RCC 7860 (cell line): ENCODE measurements around the gene SOX2.

Experiments
- DNase-seq: peaks from one replicate; pipeline ENCODE4 v3.0.0-alpha.2; 2015; ENCODE audit warnings: low spot score
- FAIRE-seq: peaks from 2 replicates; lab custom pipeline; 2012; peaks lifted over from hg19 to GRCh38; lab: Jason Lieb, UNC

SOX2 gene

DNA sequence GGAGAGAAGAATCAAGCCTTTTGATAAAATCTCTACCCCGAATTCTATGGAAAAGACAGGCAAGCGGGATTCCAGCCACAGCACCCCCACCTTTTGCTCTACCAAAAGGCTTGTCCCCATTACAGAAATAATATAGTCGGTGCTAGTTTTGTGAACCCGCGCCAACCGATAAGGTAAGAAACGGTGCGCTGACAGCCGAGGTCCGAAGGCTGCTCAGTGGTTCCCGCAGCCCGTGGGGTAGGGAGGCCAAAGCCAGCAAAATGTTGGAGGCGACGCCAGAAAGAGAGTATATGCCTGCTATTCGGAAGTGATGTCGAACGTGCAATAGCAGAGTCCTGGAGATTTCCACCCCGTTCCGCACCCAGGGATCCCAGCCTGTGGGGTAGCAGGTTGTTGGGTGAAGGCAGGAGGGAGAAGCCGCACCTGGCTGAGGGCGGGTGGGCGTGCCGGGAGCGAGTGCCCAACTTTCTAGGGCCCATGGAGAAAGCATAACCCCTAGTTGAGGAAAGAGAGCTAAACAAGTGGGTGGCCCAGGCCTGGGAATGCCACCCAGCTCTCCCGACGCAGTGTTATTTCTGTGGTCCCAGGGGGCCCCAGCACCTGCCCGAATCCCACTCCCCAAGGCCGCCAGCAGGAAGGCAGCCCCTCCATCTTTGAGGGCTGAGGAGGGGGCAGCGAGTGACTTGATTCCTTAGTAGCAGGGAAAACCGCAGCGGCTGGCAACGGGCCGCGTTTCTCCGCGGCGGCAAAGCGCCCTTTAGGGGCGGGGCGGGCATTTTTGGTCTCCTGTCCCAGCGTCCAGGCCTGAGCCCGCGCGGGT is 7.9 kb upstream of the SOX2 start:
- DNase-seq (no peak), FAIRE-seq (no peak)

DNA sequence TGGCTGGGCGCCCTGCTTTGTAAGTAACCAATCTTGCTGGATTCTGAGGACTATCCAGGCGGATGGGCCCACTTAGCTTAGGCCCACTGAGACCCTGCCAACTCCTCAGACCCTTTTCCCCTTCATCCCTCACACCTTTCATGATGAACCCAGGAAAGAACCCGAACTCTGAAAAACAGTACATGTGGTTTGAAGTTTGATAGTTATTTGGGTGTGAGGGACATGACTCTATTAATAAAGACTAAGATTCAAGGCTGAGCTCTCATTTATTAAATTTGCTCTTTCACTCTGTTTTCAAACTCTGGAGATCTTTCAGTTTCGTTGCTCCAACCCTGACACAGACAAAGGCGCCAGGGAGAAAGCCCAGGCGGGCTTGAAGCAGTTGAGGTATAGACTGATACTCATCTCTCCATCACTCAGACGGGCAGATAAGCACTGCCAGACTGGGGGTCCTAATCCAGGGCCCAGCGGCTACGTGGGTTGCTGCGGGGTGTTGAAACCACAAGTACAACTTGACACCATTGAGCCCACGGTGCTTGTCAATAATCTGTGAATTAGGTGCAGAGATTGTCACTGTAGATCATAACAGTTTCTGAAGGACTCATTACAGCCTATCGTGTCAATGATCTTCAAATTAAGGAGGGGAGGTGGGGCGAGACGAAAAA is 7.2 kb upstream of the SOX2 start:
- FAIRE-seq (no peak), DNase-seq (no peak)

DNA sequence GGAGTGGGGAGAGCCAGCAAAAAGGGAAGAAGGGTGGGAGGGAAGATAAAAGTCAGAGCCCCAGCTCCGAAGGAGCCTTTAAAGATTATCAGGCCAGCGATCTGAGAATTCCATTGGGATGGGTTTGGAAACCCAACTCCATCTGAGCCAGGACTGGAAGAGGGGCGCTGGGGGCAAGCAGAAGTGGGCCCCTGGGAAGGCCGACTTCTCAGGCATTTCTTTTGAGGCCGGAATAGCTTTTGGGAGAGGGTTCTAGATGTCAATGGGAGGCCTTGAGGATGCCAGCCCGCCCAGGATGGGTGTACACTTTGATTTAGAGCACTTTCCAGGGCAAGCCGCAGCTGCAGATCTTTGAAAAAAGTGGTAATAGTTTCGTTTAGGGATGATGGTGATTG is 6.6 kb upstream of the SOX2 start:
- no peak for DNase-seq
- FAIRE-seq = no peak

DNA sequence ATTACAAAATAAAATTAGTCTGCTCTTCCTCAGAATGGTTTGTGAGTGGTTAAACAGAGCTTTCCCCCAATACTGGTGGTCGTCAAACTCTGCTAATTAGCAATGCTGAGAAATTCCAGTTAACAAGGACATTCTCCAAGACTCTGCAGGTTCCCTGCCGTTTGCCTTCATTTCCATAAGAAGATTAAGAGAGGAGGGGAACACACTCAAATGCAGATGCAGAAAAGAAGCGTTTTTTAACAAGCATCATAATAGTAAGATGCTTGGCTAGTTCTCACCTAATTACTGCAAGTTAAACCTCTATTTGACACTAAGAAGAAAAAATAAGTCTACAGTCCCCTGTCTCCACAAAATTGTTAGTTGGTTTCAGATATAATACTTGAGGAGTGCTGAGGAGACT is 3.7 kb upstream of the SOX2 start:
- DNase-seq (no peak), FAIRE-seq (no peak)

DNA sequence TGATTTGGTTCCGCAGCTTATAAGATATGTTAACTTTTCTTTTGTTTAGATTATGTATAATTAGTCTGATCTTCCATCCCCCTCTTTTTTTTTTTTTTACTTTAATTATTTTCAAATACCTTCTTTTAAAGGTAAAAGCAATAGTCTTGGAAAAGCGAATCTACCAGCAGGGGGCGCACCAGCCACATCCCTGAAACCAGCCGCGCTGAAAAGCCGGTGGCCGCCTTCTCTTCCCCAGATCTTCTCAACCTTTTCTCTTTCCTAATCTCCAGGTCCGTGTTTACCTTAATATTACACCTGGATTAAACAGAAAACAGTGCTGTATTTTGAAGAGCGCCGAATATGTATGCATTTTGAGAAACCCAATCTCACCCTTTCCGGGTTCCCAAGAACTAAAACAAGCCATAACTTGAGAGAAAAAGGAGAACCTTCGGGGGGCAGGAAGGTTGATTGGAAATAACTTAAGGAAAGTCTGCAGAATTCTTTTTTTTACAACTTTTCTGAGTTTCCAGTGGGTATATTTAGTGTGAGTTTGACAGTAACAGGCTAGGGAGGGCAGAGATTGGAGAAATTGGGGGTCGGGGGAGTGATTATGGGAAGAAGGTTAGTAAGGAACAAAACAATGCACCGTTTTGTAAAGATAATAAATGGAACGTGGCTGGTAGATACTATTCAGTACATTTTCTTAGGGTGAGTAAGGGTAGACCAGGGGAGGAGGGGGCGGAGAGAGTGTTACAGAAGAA is 2.0 kb upstream of the SOX2 start:
- DNase-seq (peak; percentile 17), FAIRE-seq (peak; percentile 26)

DNA sequence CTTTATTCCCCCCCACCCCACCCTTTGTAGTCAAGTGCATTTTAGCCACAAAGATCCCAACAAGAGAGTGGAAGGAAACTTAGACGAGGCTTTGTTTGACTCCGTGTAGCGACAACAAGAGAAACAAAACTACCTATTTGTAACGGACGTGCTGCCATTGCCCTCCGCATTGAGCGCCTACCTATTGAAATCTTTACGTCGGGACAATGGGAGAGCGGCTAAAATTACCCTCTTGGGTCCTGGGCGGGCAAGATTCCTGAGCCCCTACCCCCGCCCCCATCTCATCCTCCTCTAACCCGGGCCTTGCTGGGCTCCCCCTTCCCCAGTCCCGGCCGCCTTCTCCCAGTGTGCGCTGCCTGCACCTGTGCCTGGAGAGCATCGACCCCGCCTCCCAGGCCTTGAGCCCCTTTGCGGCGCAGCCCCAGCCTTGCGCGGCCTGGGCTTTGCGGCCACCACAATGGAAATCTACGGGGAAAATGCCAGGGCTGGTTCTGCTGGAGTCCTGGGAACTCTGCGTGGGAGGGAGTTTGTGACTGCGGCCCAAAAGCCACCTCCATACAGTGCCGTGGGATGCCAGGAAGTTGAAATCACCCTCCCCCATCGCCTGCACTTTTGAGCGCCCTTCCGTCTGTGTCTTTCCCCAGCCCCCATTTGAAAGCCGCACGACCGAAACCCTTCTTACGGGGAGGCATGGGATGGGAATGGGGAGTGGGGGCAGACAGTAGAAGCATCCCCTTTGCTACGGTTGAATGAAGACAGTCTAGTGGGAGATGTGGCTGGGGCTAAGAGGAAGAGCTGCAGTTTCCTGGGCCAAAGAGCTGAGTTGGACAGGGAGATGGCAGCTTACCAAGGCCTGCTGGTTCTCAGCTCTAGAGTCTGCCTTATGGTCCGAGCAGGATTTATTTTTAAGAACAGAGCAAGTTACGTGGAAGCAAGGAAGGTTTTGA is 1.1 kb upstream of the SOX2 start:
- DNase-seq (no peak), FAIRE-seq (no peak)

DNA sequence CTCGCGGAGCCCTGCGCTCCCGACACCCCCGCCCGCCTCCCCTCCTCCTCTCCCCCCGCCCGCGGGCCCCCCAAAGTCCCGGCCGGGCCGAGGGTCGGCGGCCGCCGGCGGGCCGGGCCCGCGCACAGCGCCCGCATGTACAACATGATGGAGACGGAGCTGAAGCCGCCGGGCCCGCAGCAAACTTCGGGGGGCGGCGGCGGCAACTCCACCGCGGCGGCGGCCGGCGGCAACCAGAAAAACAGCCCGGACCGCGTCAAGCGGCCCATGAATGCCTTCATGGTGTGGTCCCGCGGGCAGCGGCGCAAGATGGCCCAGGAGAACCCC is 464 bp downstream of the SOX2 start:
- FAIRE-seq = no peak
- no peak for DNase-seq

DNA sequence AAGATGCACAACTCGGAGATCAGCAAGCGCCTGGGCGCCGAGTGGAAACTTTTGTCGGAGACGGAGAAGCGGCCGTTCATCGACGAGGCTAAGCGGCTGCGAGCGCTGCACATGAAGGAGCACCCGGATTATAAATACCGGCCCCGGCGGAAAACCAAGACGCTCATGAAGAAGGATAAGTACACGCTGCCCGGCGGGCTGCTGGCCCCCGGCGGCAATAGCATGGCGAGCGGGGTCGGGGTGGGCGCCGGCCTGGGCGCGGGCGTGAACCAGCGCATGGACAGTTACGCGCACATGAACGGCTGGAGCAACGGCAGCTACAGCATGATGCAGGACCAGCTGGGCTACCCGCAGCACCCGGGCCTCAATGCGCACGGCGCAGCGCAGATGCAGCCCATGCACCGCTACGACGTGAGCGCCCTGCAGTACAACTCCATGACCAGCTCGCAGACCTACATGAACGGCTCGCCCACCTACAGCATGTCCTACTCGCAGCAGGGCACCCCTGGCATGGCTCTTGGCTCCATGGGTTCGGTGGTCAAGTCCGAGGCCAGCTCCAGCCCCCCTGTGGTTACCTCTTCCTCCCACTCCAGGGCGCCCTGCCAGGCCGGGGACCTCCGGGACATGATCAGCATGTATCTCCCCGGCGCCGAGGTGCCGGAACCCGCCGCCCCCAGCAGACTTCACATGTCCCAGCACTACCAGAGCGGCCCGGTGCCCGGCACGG is 991 bp downstream of the SOX2 start:
- FAIRE-seq (no peak), DNase-seq (no peak)

DNA sequence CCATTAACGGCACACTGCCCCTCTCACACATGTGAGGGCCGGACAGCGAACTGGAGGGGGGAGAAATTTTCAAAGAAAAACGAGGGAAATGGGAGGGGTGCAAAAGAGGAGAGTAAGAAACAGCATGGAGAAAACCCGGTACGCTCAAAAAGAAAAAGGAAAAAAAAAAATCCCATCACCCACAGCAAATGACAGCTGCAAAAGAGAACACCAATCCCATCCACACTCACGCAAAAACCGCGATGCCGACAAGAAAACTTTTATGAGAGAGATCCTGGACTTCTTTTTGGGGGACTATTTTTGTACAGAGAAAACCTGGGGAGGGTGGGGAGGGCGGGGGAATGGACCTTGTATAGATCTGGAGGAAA is 1.5 kb downstream of the SOX2 start:
- DNase-seq (no peak), FAIRE-seq (no peak)

DNA sequence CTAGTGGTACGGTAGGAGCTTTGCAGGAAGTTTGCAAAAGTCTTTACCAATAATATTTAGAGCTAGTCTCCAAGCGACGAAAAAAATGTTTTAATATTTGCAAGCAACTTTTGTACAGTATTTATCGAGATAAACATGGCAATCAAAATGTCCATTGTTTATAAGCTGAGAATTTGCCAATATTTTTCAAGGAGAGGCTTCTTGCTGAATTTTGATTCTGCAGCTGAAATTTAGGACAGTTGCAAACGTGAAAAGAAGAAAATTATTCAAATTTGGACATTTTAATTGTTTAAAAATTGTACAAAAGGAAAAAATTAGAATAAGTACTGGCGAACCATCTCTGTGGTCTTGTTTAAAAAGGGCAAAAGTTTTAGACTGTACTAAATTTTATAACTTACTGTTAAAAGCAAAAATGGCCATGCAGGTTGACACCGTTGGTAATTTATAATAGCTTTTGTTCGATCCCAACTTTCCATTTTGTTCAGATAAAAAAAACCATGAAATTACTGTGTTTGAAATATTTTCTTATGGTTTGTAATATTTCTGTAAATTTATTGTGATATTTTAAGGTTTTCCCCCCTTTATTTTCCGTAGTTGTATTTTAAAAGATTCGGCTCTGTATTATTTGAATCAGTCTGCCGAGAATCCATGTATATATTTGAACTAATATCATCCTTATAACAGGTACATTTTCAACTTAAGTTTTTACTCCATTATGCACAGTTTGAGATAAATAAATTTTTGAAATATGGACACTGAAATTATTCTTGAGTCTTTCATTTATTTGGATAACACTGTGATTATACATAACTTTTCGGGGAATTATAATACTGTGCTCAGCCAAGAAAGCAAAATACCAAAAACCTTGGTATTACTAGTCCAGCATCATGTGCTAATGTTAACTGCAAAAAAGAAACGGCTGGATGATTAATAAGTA is 2.2 kb downstream of the SOX2 start:
- no peak for FAIRE-seq
- DNase-seq = no peak

DNA sequence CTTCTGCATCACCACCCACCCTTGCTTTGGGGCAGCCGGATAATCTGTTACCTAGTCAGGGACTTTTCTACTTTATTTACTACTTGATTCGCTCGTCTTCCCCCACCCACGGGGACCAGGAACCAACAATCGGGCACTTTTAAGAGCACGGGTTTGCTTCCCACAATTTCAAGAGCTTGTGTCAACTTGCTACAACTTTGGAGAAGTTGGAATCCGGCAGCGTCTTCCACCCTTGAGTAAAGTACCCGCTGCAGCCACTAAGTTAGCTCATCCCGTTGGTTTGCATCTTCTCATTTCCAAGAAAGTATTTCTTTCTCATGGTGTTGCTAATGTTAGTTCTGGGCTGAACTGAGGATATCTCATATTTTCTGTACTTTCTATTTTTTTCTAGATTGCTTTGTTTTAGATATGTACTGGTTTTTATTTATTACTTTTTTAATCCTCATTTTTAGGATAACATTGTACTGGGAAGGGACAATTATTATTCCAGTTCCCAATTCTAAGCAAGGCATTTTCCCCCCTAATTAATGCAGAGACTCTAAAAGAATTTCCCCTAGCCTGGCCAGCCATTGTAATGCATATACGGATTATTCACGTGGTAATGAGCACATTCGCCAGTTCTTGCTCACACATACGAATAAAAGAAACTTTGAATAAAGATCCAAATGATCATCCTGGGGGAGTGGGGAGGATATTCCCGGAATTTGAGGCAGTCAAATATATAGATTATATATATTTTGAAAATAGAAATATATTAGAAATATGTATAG is 4.0 kb downstream of the SOX2 start:
- no peak for DNase-seq
- no peak for FAIRE-seq

DNA sequence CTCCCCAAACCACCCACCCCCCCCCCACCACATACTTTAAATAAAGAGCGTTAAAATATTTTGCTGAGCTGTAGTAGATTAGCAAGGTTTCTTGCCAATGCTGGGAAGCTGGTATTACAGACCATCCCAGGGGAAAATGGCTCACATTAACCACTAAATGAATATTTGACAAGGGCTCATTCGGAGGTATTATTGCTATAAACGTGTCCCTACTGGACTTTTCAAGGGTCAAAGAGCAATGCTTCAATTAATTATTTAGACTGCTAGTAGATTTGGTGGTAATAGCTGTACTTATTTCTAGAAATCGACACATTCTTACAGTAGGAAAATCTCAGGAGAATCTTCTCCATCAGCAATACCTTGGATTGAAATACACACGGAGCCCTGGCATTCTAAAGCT is 5.2 kb downstream of the SOX2 start:
- FAIRE-seq = no peak
- no peak for DNase-seq

DNA sequence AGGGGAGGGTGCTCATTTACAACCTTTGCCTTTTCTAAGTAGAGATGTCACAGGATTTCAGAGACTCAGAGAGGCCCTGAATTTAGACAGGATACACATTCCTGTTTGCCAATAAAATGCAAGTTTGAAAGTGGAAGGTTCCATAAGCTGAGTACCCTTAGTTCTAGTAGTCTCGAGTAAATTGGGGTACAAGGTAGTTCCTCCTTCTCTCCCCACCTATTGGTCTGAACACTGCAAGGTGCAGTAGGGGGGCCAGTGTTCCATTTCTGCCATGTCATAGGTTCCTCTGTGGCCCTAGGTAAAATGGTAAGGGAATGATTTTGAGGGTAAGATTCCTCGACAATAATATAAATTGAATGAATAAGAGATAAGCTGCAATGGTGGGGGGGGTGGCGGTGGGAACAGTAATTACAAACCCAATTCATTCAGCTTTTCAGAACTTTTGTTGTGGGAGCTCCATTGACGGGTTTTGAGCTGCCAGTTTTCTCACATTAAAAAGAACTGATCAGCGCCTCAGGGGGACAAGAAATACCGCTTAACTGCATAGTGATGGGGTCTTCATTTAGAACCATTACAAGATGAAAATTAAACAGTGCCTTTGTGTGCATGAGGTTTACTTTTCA is 5.9 kb downstream of the SOX2 start:
- FAIRE-seq (no peak), DNase-seq (no peak)

DNA sequence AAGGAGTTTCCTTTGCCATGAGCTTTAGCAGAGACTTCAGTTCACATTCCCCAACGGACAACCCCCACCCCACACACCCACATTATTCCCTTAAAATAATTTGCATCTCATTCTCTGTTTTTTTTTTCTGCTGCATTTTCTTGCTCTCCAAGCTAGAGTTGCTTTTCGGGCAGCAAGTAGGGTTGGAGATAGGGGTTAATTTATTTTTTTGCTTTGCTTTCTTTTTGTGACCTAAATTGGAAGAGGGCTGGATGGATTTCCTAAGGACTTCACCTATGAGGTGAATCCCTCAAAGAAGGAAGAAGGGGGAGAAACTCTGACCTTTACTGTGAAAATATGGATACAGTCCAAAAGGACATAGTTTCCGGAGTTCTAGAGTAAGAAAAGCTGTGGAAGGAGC is 6.6 kb downstream of the SOX2 start:
- no peak for FAIRE-seq
- no peak for DNase-seq

DNA sequence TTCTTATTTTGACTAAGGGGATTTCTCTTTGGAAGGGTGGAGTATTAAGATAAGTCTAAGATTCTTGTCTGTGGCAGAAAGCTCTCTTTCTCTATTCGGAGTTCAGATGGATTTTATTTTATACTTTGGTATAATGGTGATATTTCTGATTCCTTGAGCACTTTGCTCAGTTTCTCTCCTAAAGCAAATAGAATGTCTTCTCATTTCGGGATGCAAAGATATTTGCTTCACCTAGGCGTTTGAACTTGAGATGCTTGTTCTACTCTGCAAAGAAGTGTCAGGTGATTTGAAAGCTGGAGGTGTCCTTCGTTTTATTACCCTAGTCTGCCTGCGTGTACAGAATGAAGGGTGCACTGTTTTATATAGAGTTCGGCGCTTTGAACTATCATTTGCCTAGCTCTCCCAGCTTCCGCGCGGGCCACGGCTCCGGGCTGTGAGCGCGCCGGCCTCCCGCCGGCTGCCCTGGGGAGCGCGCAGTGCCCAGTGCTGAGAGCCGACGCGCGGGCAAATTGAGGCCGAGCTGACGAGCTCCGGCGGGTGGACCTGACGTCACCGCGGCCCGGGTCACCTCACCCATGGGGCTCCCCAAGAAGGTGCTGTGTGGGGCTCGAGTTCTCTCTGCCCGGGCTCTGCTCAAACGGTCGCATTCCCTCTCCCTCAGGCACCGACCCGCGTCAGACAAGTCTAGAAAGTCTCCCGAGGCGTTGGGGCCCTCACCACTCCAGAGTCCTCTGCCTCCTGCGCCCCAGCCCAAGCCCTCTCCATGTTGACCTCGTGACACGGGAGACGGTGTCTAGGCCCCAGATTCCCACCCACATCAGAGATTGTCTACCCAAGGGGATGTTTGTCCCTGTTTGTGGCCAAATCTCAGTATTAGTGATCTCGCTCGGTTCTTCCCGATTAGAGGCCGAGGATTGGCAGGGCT is 7.5 kb downstream of the SOX2 start:
- FAIRE-seq = no peak
- no peak for DNase-seq

DNA sequence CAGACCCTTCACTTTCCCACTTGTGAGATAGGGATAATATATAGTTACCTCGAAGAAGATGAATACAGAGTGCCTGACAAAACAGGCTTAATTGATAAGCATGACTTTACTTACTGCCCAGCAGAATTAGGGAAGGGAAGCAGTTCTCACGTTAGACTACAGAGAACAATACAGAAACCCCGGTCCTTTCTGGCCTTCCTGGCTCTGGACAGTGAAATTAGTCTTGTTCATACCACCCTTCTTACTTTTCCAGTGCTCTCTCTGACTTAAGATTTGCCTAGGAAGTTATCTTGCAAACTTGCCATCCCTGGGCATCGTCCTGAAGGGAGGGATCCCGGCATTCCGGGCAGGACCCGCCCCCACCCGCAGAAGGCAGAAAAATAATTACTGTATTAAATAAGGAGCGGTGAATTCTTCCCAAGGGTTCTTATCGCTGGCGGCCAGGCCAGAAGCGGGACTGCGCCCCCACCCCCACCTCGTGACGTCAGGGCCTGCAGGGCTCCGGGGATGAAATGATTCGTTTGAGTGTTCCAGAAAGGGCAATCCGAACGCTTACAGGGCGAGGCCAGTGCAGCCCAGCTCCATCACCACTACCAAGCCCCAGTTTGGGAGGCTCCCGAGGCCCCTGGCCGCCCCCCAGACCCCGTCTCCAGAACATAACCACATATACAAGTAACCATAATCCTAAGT is 8.4 kb downstream of the SOX2 start:
- no peak for FAIRE-seq
- DNase-seq = no peak
